Sciatic nerve (tissue), 2 donors: ENCODE measurements around the gene CRB1. TPM values are rescaled to one million over a fixed set of nuclear protein-coding genes. Genes with fewer than 3 reads are reported as not detected.

Experiments
- ATAC-seq: fragments of 200-7000 bp; cut with Tn5 transposase; one replicate; pipeline ENCODE4 v1.9.1; 2020; ENCODE audit warnings: mild to moderate bottlenecking, moderate library complexity
- DNase-seq: peaks from one replicate; pipeline ENCODE4 v3.0.0-alpha.2; 2020; ENCODE audit warnings: low spot score
- intact Hi-C: fragments of 100-400 bp; cut with DNase I; formaldehyde crosslinking; loops from one replicate; pipeline ENCODE4 v1.14.2; 2022
- total RNA-seq: library from RNA; stranded (reverse); fragmentation: NEBNext Ultra II Directional; extraction: Animal tissue kit (Norgen Biotek cat#: 25700); gene quantifications from one replicate; pipeline ENCODE4 v1.2.1, GENCODE V29; 2021
- donor health status: DM: no; HTN: no; CAD: no.
- donor health status: DM: no; HTN: no; CAD: no.

The CRB1 gene
- total RNA-seq: 0.94 TPM

DNA sequence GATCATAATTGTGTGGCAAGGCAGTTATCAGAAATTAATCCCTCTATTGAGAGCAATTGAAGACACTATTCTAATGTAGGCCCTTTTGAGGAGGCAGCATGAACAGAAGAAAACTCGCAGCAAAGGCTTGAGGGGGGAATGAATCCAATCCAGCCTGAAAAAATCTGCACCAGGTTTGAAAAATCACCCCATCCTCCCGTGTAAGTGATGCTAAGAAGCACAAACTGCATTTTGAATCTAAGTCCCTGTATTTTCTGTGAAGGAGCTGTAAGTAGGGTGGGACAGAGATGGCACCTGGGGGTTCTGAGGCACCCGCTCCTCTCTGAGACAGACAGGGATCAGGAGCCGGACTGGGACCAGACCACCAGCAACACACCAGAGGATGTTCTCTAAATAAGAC lies at the start of gene CRB1:
Gene CRB1, plus strand, starts transcription at position 241 of the 400 bp plus-strand sequence. CDS start 161 bp downstream, outside the sequence.
- ATAC-seq: peak; percentile 36
- DNase-seq: no peak
- intact Hi-C loops: no loop called here

DNA sequence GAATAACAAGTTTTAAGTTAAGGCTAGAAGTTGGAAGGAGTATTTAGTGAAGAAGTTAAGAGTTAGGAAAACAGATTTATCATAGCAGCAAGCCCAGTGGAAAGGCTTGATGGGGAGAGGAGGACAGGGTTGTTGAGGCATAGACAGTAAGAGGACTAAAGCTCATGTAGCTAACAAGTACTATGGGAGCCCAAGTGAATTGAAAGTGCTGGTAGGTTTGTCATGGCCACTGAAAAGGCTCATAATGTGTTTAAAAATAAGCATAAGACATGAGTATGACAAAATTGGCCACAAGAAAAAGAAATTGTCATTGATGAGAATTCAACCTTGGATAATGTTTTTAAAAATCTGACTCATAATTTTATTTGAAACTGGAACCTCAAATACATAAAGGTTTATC lies 49.2 kb upstream of the CRB1 start:
- intact Hi-C loops: no loop called here
- ATAC-seq: no peak
- DNase-seq: no peak

DNA sequence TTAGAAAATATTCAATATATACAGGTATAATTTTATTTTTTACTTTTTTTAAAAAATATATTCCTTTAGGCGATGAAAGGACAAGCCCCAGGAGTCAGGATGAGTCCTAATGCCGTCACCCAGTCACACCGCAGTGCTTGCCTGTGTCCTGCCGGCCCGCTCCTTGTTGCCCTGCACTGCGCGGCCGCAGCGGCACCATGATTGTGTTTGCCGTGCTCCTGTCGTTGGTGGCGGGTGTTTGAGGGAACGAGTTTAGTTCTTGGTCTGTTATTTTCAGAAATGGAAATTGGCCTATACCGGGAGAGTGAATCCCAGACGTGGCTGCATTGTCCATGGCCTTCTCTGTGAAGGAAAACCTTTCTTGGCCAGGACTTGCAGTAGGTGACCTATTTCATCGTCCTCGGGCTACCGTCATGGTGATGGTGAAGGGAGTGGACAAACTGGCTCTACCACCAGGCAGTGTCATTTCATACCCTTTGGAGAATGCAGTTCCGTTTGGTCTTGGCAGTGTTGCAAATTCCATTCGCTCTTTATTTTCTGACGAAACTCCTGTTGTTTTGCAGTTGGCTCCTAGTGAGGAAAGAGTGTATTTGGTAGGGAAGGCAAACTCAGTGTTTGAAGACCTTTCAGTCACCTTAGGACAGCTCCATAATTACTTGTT lies 45.9 kb upstream of the CRB1 start:
- no peak for ATAC-seq

DNA sequence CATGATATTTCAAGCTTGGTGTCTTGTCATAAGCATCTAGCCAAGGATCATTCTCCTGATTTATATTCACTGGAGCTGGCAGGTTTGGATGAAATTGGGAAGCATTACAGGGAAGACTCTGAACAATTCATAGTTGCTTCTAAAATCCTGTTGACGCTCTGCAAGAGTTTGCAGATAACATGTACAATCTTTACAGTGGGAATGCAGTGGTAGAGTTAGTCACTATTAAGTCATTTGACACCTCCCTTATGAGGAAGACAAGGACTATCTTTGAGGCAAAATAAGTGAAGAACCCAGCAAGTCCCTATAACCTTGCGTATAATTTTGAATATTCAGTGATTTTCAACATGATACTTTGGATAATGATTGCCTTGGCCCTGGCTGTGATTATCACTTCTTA lies 45.3 kb upstream of the CRB1 start:
- DNase-seq (no peak), ATAC-seq (no peak)
- intact Hi-C loops: no loop called here

More for the DNA sequence above, 45.9 kb upstream of the CRB1 start:
- intact Hi-C loops: no loop called here
- DNase-seq: no peak

DNA sequence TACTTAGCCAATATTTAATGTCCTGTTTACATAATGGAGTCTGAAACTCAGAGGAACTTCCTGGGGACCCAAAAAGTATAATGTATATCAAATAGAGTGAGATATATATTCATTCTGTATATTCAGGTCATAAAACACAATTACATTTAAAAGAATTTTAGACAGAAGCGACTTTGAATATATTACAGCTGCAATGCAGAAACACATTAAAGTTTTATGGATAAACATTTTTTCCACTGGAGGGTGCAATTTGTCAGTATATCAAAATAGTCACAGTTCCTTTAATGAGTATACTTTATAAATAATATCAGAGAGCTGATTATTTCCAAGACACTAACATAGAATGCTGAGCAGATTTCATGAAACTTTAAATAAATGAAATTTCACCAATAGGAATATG lies 43.9 kb upstream of the CRB1 start:
- ATAC-seq (no peak), DNase-seq (no peak)
- intact Hi-C loops: no loop called here

GRCh38 chr1:197225611-197226010 lies 42.4 kb upstream of the CRB1 start:
- intact Hi-C loops: no loop called here
- no peak for DNase-seq
- no peak for ATAC-seq

- no peak for DNase-seq
- no peak for ATAC-seq
- intact Hi-C loops: no loop called here
Observed at GRCh38 chr1:197234581-197234980, 33.5 kb upstream of the CRB1 start.

- intact Hi-C loops: no loop called here
- ATAC-seq (no peak), DNase-seq (no peak)
Observed at GRCh38 chr1:197235355-197235754, 32.7 kb upstream of the CRB1 start.

- ATAC-seq (no peak), DNase-seq (no peak)
- intact Hi-C loops: no loop called here
Observed at GRCh38 chr1:197247465-197247864, 20.6 kb upstream of the CRB1 start.

GRCh38 chr1:197249324-197249723 lies 18.7 kb upstream of the CRB1 start:
- DNase-seq (no peak), ATAC-seq (no peak)
- intact Hi-C loops: no loop called here

GRCh38 chr1:197250616-197251015 lies 17.4 kb upstream of the CRB1 start:
- no peak for DNase-seq
- ATAC-seq: no peak
- intact Hi-C loops: no loop called here

GRCh38 chr1:197252973-197253372 lies 15.1 kb upstream of the CRB1 start:
- intact Hi-C loops: no loop called here
- DNase-seq: no peak
- ATAC-seq: no peak

GRCh38 chr1:197254866-197255265 lies 13.2 kb upstream of the CRB1 start:
- ATAC-seq (no peak), DNase-seq (no peak)
- intact Hi-C loops: no loop called here

DNA sequence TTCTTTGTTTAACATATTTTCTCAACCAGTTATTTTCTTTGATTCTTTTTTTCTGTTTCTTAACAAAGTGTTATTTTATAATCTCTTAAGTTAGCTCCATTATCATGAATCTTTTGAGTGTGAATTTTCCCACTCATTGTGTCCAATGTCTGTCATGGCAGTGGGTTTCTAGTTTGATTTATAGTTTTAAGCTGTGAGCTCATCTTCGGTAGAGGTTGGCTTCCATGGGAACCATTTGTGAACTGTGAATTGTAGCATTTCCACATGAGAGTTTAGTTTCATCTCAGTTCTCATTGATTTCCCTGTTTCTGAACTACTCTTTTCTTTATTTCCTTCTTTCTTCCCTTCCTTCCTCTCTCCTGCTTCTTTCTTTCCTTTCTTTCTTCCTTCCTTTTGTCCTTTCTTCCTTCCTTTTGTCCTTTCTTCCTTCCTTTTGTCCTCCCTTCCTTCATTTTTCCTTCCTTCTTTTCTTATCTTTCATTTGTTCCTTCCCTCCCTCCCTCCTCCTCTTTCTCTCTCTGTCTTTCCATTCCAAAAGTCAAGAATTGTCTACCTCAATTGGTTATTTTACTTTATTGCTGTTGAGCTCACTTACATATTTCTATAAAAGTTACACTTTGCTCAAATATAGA lies 3.0 kb upstream of the CRB1 start:
- intact Hi-C loops: no loop called here

DNA sequence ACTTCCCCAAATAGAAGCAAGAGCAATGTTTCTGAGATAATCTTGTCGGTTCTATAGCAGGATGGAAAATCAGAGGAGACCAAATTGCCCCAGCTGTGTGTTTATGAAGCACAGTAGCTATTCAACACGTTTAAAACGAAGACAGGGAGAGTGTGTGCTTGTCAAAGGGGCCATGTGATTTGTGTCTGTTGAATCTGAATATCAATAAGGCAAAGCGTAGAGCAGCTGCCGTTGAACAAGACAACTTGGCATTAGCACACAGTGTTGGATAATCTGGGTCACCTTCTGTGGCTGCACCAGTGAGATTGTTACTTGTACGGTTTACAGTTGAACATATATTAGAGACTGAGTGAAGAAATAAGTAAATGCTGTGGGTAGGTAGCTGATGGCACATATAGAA lies 1.0 kb downstream of the CRB1 start:
- intact Hi-C loops: no loop called here
- ATAC-seq (no peak), DNase-seq (no peak)

More for the DNA sequence above, 3.0 kb upstream of the CRB1 start:
- no peak for DNase-seq
- no peak for ATAC-seq

DNA sequence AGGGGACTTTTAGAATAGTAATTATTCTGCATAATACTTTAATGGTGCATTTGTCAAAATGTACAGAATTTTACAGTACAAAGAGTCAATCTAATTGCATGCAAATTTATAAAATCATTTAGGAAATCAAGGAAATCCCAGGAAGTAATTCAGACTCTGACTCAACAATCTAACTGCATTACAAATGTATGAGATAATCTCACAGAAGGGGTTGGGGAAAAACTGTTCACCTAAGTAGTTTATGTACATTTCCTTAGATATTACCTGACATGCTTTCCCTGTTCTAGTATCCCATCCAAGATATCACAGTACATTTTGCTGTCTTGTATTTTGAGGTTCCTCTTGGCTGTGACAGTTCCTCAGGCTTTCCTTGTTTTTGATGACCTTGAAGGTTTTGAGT lies 4.7 kb downstream of the CRB1 start:
- ATAC-seq: no peak
- intact Hi-C loops: no loop called here
- no peak for DNase-seq

- ATAC-seq: no peak
- intact Hi-C loops: no loop called here
- no peak for DNase-seq
Observed at GRCh38 chr1:197277166-197277565, 9.1 kb downstream of the CRB1 start.

DNA sequence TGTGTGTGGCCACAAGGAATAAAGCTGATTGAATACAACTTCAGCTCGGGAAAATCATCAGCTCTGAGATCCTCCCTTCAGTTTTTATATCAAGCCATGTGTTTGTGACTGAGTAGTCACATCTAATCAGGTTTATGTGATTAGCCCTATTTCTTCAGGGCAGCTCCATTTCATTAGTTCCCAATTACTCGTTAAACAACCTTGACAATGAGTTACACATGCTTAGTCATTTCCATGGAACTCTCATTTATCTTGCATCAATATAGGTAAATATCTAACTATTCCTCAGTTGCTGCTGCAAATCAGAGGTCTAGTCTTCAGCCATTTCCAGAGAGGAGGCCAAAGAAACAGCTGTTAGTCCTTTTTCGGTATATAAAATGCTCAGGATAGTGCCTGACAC lies 16.3 kb downstream of the CRB1 start:
- DNase-seq (no peak), ATAC-seq (no peak)
- intact Hi-C loops: no loop called here

- DNase-seq: no peak
- intact Hi-C loops: no loop called here
- ATAC-seq: no peak
Observed at GRCh38 chr1:197284966-197285365, 16.9 kb downstream of the CRB1 start.

DNA sequence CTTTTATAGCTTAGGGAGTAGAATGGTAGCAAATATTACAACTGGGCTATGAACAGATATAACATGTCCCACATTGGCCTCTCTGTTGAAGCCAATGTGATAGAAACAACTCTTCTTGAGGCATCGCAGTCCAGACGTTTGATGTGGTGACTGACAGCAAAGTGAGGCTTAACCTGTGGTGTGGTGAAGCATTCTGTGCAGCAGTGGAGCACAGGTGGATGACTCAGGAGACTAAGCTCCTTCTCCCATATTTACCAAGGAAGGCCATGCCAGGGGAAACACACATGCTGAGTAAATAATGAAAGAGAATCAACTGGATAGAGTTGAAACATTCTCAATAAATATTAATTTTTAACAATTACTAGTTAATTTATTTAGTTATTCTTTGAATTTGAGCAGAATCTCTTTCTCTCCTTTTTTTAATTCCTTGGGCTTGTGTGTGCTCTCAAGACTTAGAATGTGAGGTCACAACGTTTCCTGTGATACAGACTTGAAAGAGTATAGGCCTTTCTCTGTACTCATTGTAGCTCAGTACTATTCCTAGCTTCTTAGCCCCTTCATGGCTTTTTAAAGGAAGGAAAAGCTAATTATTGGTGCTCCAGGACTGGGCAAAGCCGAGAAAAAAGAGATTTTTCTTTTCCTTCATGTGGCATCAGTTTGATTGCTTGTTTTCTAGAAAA lies 17.6 kb downstream of the CRB1 start:
- intact Hi-C loops: no loop called here
- ATAC-seq: no peak

GRCh38 chr1:197286634-197287033 lies 18.6 kb downstream of the CRB1 start:
- ATAC-seq (no peak), DNase-seq (no peak)
- intact Hi-C loops: no loop called here

More for the DNA sequence above, 17.6 kb downstream of the CRB1 start:
- no peak for DNase-seq
